Activated B cell treated with CpG ODN at 0.5 μM for 24 hours (primary cell): Measurements from ENCODE around the gene ROM1. TPM values are rescaled to one million over a fixed set of nuclear protein-coding genes. Genes with fewer than 3 reads are reported as not detected.

Experiments
- ATAC-seq: fragments of 200-7000 bp; cut with Tn5 transposase; one replicate; pipeline ENCODE4 v1.10.0; 2021; ENCODE audit warnings: low read depth, mild to moderate bottlenecking, moderate library complexity
- CTCF ChIA-PET: fragments of 350-600 bp; sonication (Branson Sonifier 250); formaldehyde crosslinking; loops from one replicate; lab custom pipeline; 2021; ENCODE audit warnings: antibody characterized with exemption; lab: Charles Lee
- POLR2A ChIA-PET: fragments of 350-600 bp; sonication (Branson Sonifier 250); formaldehyde crosslinking; loops from one replicate; lab custom pipeline; 2021; ENCODE audit warnings: antibody characterized with exemption; lab: Charles Lee
- DNase-seq: peaks from one replicate; pipeline ENCODE4 v3.0.0; 2022
- H3K27ac Mint-ChIP-seq: one replicate; pipeline ENCODE4 v1.8.0; 2020; ENCODE audit warnings: mixed read lengths
- H3K27me3 Mint-ChIP-seq: one replicate; pipeline ENCODE4 v1.8.0; 2021; ENCODE audit warnings: mixed read lengths
- H3K36me3 Mint-ChIP-seq: one replicate; pipeline ENCODE4 v1.8.0; 2021; ENCODE audit warnings: low read depth, mixed read lengths
- H3K4me1 Mint-ChIP-seq: one replicate; pipeline ENCODE4 v1.8.0; 2021; ENCODE audit warnings: mixed read lengths
- H3K4me3 Mint-ChIP-seq: one replicate; pipeline ENCODE4 v1.8.0; 2020; ENCODE audit warnings: mild to moderate bottlenecking, mixed read lengths
- H3K9me3 Mint-ChIP-seq: one replicate; pipeline ENCODE4 v1.8.0; 2020; ENCODE audit warnings: mixed read lengths
- intact Hi-C: fragments of 100-400 bp; cut with micrococcal nuclease; formaldehyde crosslinking; loops from one replicate; pipeline ENCODE4 v1.15.1; 2024
- total RNA-seq: library from RNA; stranded (reverse); gene quantifications from 2 replicates; pipeline ENCODE4 v1.2.3, GENCODE V29; 2022
- TF ChIP-seq, protein P1 (sequence below): fragments of 200-600 bp; IDR thresholded peaks from one replicate; pipeline ENCODE4 v1.8.0; 2022; ENCODE audit warnings: antibody characterized with exemption, mild to moderate bottlenecking

ROM1 gene
- total RNA-seq, 1 donor from 2014 or later: 0.89 TPM

DNA sequence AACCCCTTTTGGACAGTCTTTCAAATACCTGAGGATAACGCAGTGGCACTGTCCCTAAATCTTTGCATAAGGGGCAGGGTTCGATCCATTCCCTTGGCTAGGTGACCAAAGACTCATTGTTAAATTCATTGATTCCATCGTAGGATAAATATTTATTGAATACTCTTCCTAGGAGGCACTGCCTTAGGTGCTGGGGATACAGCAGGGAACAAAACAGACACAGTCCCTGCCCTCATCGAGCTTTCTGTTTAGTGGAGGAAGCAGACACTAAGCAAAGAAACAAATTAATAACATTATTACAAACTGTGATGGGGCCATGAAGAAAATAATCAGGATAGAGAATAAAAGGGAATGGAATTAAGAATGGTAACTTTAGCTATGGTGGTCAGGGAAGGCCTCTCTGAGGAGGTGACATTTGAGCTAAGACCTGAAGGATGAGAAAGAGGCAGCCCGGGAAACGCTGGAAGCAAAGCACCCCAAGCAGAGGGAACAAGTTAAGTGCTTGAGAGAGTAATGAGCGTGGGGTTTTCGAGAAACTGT lies 8.0 kb downstream of the ROM1 start:
- ATAC-seq (no peak), DNase-seq (no peak)
- TF ChIP-seq, protein P1, sequence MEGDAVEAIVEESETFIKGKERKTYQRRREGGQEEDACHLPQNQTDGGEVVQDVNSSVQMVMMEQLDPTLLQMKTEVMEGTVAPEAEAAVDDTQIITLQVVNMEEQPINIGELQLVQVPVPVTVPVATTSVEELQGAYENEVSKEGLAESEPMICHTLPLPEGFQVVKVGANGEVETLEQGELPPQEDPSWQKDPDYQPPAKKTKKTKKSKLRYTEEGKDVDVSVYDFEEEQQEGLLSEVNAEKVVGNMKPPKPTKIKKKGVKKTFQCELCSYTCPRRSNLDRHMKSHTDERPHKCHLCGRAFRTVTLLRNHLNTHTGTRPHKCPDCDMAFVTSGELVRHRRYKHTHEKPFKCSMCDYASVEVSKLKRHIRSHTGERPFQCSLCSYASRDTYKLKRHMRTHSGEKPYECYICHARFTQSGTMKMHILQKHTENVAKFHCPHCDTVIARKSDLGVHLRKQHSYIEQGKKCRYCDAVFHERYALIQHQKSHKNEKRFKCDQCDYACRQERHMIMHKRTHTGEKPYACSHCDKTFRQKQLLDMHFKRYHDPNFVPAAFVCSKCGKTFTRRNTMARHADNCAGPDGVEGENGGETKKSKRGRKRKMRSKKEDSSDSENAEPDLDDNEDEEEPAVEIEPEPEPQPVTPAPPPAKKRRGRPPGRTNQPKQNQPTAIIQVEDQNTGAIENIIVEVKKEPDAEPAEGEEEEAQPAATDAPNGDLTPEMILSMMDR: no peak
- ChIA-PET POLR2A (interaction anchor here (0.5 to 5.1 kb wide), 27 partner anchors 9 to 260 kb away, joined by 3 to 109 read pairs (median 5); partner anchors contain the start of genes C11orf98, CSKMT, EEF1G and EML3), CTCF (interaction anchor here (0.9 to 2.7 kb wide), 5 partner anchors 9 to 196 kb away, joined by 3 to 16 read pairs (median 3); partner anchors contain the start of gene TUT1)
- Mint-ChIP-seq H3K4me3 (peak overlapping the region; percentile 90), H3K36me3 (peaks cover 42% of the 10 kb centered on the region), H3K27me3 (no peaks in the 10 kb centered on the region), H3K9me3 (no peaks in the 10 kb centered on the region), H3K27ac (peak overlapping the region; percentile 83), H3K4me1 (peaks cover 19% of the 10 kb centered on the region)
- intact Hi-C loops: no loop called here

DNA sequence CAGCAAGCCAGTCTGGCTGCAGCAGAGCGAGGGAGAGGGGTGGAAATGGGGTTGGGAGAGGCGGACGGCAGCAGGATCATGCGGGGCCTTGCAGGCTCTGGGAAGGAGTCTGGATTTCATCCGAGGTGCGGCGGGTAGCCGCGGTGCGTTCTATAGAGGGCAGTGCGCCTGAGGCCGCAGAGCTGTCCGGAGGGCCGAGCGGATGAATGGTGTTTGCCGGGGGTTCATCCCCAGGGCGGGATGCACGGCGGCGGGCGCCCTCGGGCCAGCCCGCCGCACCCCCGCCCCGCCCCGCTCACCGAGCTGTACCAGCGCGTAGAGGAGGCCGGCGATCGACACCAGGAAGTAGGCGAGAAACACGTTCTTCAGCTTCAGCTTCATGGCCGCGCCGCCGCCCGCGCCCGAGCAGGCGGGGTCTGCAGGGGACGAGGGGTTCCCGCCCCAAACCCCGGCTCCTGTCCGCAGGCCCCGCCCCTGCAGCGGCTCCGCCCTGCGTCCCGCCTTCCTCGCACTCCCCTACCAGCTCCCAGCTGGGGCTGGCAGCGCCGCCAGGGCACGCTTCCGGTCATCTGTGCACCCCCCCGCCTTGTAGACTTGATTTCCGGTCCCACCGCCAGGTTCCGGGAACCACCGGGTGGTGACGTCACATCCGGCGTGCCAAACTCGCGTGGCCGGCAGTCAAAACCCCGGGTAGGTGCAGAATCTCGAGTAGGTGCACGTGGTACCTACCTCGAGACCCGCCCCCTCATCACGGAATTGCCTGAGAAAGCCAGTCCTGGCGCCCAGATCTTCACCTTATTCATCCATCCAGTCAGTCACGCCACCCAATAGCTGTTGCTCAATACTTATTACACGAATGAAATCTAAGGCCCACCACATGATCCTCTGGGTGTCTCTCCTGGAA lies 8.8 kb downstream of the ROM1 start, which contains the start of gene B3GAT3:
TSS of gene B3GAT3 (minus strand) at position 420 of the 904 bp plus-strand sequence. CDS start at position 381, 39 bp downstream.
- ChIA-PET POLR2A (interaction anchor here (0.5 to 5.1 kb wide), 41 partner anchors 8 to 260 kb away, joined by 3 to 109 read pairs (median 5); partner anchors contain the start of genes C11orf98, CSKMT, EEF1G and EML3), CTCF (interaction anchor here (0.6 to 2.7 kb wide), 7 partner anchors 10 to 197 kb away, joined by 3 to 16 read pairs (median 3); partner anchors contain the start of gene TUT1)
- H3K27ac Mint-ChIP-seq: peak within 1 kb of the TSS; percentile 93
- no peaks in the 10 kb centered on the region for H3K9me3 Mint-ChIP-seq
- intact Hi-C loops: loop anchor here (1.0 kb wide), 7 partner anchors 10 to 106 kb away; partner anchors contain the start of genes C11orf98, CSKMT, EML3 and GANAB
- H3K27me3 Mint-ChIP-seq: no peaks in the 10 kb centered on the region
- TF ChIP-seq, protein P1: no peak
- peaks cover 42% of the 10 kb centered on the region for H3K36me3 Mint-ChIP-seq
- ATAC-seq (peak; percentile 92), DNase-seq (peak; percentile 93)
- peak within 1 kb of the TSS; percentile 90 for H3K4me3 Mint-ChIP-seq
- H3K4me1 Mint-ChIP-seq: peaks cover 19% of the 10 kb centered on the region

DNA sequence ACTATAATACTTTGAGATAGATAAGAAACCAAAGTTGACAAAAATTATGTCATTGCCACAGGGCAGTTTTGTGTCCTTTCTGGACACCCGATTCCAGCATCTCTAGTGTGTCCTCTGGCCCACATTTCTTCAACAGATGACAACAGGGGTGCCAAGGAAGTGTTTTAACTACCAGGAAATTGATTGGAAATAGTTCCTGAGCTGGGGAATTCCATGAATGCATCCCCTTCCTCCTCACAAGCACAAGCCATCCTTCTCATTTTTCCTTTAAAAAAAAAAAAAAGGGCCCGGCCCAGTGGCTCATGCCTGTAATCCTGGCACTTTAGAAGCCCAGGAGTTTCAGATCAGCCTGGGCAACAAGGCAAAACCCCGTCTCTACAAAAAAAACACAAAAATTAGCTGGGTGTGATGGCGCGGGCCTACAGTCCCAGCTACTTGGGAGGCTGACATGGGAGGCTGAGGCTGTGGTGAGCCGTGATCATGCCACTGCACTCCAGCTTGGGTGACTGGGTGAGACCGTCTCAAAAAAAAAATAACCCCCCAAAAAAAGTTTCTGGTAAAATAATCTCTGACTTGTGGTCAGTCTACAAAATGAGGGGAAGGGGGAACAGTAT lies 9.5 kb downstream of the ROM1 start:
- Mint-ChIP-seq H3K27me3 (no peaks in the 10 kb centered on the region), H3K4me3 (peak overlapping the region; percentile 90), H3K27ac (peak overlapping the region; percentile 93), H3K36me3 (peaks cover 45% of the 10 kb centered on the region), H3K4me1 (peaks cover 19% of the 10 kb centered on the region), H3K9me3 (no peaks in the 10 kb centered on the region)
- DNase-seq (no peak), ATAC-seq (no peak)
- TF ChIP-seq, protein P1: no peak
- intact Hi-C loops: loop anchor here (1.0 kb wide), 7 partner anchors 10 to 106 kb away; partner anchors contain the start of genes C11orf98, CSKMT, EML3 and GANAB
- POLR2A ChIA-PET: interaction anchor here (0.7 to 5.1 kb wide), 31 partner anchors 7 to 259 kb away, joined by 3 to 109 read pairs (median 5); partner anchors contain the start of genes C11orf98, CSKMT, EEF1G and EML3
- CTCF ChIA-PET: interaction anchor here (0.6 to 2.7 kb wide), 4 partner anchors 11 to 53 kb away, joined by 3 to 16 read pairs (median 5); partner anchors contain the start of gene TUT1

DNA sequence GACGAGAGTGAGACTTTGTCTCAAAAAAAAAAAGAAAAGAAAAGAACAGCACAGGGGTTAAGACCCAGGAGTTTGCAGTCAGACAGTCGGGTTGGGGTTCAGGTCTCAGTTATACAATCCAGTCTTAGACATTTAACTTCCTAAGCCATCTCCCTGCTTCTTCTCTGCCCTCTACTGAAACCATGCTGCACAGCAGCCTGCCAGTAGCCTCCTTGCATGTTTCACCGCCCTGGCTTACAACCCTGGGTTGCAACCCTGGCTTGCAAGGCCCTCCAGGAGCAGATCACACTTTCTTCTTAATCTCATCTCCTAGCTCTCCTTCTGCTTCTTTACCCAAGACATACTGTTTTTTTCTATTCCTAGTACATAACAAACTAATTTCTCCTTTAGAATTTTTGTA lies 14.7 kb downstream of the ROM1 start:
- peak; percentile 42 for ATAC-seq
- H3K27ac Mint-ChIP-seq: no peak overlapping the region
- no peaks in the 10 kb centered on the region for H3K4me1 Mint-ChIP-seq
- H3K36me3 Mint-ChIP-seq: peaks cover 74% of the 10 kb centered on the region
- H3K27me3 Mint-ChIP-seq: no peaks in the 10 kb centered on the region
- TF ChIP-seq, protein P1: no peak
- no peak overlapping the region for H3K4me3 Mint-ChIP-seq
- no peaks in the 10 kb centered on the region for H3K9me3 Mint-ChIP-seq
- ChIA-PET POLR2A (interaction anchor here (1.1 kb wide), 1 partner anchor 19 kb away, joined by 3 read pairs; the partner anchor contains the start of gene GANAB), CTCF (no interaction called here)
- DNase-seq: no peak
- intact Hi-C loops: loop anchor here (2.0 kb wide), 1 partner anchor 13 kb away; no protein-coding TSS in a partner anchor
